GM21423 (cell line): ENCODE data around the gene CSAD.

Experiments used
- ATAC-seq: cut with Tn5 transposase; IDR thresholded peaks from one replicate; pipeline ENCODE4 v1.9.1; 2021; ENCODE audit warnings: mild to moderate bottlenecking, moderate library complexity; ENCODE audit not compliant: unreplicated experiment

Gene CSAD

DNA sequence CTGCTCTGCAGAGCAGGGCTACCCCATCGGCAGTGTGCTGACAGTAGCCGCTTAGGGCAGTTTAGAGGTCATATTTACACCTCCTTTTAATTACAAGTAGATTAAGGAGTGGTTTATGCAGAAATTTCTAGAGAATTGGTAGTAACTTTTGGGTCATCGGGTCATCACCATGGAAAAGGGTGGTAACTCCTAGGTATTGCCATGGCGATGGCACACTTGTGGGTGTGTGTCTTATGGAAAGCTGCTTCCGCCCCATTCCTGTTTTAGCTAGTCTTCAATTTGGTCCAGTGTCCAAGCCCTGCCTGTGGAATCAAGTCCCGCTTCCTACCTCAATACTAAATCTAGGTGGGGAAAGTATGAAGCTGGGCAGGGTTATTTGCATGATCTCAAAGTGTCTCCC is 29.7 kb downstream of the CSAD start:
- no peak for ATAC-seq

DNA sequence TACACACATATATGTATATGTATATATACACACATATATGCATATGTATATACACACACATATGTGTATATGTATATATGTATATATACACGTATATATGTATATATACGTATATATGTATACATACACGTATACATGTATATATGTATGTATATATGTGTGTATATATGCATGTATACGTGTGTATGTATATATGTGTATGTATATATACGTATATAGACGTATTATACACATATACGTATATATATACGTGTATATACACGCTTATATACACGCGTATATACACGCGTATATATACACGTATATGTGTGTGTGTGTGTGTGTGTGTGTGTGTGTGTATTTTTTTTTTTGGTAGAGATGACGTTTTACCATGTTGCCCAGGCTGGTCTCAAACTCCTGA is 33.1 kb downstream of the CSAD start:
- no peak for ATAC-seq

- ATAC-seq, result no peak
Measured at GRCh38 chr12:53147181-53147580, 33.5 kb downstream of the CSAD start.

GRCh38 chr12:53145383-53146260 is 35.1 kb downstream of the CSAD start:
- ATAC-seq, result no peak

DNA sequence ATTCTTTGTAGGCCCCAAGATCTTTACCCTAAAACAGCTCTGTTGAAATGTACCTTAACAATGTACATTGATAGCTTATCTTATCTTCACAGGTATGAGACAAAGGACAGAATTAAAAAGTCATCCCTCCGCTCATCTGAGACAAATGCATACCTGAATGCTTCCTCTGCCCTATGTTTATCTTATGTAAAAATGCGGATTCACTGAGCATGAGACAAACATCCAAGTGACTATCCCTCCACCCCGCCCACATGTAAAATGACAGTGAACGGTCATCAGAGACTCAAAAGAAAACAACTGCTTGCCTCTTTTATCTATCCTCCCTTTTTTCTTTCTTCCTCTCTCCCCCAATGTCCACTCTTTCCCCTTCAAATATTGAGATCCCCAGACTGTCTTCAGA is 37.4 kb downstream of the CSAD start:
- no peak for ATAC-seq

GRCh38 chr12:53133722-53134121 is 47.0 kb downstream of the CSAD start:
- ATAC-seq, result no peak

GRCh38 chr12:53131844-53132243 is 48.9 kb downstream of the CSAD start:
- no peak for ATAC-seq

DNA sequence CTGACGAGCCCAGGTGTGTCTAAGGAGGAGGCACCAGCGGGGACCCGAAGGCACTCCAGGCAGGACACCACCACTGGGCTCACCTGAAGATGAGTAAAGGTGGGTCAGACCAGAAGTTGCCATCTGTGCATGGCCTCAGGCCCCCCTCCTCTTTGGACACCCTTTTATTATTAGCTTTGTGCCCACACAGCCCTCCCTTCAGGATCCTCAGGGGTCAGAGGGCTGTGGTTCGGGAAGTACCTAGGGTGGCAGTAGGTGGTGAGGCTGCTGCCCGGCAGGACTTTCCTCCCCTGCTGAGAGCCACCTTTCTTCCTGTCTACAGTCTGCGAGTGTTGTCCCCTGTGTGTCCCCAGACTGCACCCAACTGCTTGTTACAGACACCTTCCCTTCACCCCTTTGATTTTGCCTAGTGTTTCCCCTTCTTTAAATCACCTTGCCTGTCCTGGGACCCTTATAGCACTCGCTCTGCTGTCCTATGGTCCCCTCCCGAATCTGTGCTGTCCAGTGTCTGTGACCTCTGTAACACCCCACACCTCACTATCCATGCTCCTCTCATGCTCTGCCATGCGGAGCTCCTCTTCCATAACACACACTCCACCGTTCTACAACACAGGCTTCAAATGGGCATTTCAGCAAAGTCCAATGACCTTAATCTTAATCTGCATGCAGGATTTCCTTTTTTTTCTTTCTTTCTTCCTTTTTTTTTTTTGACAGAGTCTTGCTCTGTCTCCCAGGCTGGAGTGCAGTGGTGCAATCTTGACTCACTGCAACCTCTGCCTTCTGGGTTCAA is 51.8 kb downstream of the CSAD start:
- ATAC-seq, result no peak

GRCh38 chr12:53127169-53127568 is 53.6 kb downstream of the CSAD start:
- no peak for ATAC-seq

DNA sequence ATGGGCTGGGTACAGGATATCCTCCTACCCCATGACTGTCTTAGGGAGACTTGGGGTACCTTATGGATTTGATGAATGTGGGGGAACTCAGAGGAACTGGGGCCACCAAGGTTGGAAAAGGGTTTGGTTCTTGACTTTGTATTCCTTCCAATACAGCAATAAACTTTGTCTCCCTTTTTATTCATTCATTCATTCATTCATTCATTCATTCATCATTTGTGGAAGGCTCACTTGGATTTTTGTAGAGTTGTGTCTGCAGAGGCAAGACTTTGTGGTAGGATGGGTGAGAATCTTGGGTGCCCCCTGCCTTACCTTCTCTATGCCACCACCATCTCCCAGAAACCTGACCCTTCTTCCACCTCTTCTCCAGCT is 56.4 kb downstream of the CSAD start:
- ATAC-seq, result no peak

DNA sequence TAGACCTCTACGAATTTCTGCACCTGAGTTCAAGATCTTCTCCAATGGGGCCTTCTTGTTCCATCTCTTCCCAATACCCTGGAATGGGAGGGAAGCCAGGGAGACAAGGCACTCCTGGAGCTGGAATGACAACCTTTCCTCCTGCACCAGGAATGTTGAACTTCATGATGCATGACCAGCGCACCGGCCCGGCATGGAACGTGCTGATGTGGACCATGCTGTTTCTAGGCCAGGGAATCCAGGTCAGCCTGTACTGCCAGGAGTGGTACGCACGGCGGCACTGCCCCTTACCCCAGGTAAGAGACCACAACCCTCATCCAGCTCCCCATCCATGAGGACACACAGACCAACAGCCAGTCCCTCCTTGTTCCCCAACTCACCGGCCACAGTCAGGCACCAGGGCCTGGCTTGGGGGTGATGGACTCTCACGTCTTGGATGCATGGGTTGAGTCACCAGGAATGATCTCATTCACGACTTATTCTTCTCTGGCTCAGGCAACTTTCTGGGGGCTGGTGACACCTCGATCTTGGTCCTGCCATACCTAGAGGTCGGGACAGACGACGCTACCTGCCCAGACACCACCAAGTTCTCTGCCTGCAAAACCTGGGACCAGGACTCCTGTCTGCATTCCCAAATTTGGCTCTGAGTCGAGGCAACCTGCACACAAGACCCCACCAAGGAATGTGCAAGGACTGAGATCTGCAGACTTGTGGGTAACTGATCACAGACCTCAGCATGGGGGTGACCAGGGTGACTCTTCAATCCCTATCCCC is 57.0 kb downstream of the CSAD start:
- ATAC-seq, result no peak

- ATAC-seq, result no peak
Measured at GRCh38 chr12:53122961-53123468, 57.7 kb downstream of the CSAD start.

- ATAC-seq, result no peak
Measured at GRCh38 chr12:53120685-53121525, 59.8 kb downstream of the CSAD start.

DNA sequence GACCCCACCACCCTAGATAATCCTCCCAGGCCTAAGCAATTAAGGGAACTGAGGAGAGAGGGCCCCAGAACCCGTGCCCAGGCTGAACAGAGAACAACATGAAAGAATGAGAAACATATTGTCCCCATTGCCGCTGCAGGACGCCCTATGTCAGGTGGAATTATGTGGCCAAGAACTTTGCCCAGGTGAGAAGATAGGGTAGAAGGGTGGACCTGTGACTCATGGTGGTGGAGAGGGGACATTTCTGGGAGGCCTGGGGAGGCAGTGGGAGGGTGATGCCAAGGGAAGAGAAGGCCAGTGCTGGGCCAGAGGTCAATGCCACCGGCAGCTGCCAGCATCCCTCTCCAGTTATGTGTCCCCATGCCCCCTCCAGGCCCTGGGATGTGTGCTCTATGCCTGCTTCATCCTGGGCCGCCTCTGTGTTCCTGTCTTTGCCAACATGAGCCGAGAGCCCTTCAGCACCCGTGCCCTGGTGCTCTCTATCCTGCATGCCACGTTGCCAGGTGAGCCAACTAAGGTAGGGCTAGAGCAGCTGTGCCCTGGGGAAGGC is 61.9 kb downstream of the CSAD start:
- no peak for ATAC-seq

DNA sequence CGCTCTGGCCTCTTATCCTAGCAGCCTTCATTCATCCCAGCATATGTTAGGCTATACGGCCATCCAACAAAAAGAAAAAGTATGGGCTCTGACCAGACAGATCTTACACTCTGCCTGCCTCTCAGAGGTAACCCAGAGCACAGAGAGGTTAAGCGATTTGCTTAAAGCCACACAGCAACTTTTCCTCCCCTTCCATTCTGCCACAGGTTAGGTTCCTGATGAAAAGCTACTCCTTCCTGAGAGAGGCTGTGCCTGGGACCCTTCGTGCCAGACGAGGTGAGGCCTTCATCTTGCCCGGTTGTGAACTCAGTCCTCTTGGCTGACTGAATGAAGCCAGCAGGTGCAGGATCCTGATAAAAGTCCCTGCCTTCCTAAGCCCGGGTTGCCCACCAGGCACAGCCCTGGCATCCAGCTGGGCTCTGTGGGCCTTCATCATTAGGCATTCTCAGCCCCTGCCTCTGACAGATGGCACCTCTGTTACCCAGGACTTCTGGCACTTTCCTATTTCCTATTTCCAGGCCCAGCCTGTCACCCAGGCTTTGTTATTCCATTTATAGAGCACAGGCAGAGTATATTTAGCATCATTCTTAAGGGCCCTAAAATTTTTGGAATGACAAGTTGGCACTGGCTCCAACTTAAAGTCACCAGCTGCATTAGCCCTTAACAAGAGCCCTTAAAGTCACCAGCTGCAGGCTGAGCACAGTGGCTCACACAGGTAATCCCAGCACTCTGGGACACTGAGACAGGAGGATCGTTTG is 64.7 kb downstream of the CSAD start:
- ATAC-seq, result no peak

DNA sequence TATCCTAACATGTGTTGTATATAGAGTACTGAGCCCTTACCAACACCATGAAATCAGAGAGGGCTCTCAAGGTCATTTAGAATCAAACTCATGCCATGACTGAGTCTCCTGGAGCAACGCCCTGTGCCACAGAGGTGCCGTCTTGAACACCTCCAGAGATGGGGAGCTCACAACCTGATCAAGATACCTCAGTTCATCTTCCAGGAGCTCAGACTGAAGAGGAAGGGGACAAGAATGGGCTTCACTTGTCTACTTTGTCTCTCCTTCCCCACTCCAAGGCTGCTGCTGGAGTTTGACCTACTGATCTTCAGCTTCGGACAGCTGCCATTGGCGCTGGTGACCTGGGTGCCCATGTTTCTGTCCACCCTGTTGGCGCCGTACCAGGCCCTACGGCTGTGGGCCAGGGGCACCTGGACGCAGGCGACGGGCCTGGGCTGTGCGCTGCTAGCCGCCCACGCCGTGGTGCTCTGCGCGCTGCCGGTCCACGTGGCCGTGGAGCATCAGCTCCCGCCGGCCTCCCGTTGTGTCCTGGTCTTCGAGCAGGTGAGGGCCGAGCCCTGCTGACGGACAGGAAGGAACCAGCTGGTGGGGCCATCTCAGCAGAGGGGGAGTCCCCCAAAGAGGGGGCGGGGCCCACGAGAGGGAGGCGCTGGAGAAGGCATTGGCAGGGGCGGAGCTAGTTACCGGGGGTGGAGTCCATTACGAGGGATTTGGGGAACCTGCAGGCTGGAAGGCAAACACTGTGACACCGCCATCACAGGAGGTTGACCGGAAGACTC is 65.4 kb downstream of the CSAD start:
- no peak for ATAC-seq

DNA sequence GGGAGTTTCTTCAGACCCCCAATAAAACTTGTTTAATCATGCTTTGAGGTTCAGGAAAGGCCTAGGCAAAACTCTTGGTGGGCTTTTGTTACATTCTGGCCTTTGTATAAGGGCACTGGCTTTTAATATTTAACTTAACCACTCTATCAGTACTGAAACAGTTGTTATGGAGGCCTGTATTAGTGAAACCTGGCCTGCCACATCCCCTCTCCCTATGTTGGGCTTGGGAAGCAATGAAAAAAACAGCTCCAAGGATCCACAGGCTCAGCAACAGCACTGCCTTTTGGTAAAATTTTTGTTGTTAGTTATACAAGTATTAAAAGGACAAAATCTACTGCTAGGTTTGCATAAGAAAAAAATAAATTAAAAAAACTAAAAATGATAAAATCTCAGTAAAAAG is 66.8 kb downstream of the CSAD start:
- ATAC-seq, result no peak

GRCh38 chr12:53113136-53113705 is 67.5 kb downstream of the CSAD start:
- no peak for ATAC-seq
